Fibroblast of lung (primary cell): ENCODE data around the gene MAP4K4.

Experiments
- CTCF ChIP-seq, 2 donors: IDR thresholded peaks in 1 of 2; conservative IDR thresholded peaks in 1 of 2; 1 replicate in 1 of 2; 2 replicates in 1 of 2; pipeline ENCODE4 v1.5.1; 2011 to 2012; ENCODE audit warnings: low read length in 2 of 2, control low read depth in 1 of 2, inconsistent platforms in 1 of 2, low read depth in 1 of 2, mild to moderate bottlenecking in 1 of 2
- EZH2 ChIP-seq: IDR thresholded peaks from 2 replicates; pipeline ENCODE4 v1.5.1; 2012; ENCODE audit warnings: low read length, control low read depth, mild to moderate bottlenecking; ENCODE audit errors: missing control alignments

- no peak for TF ChIP-seq CTCF (conservative IDR thresholded peaks at IDR 0.05 in 1 of 2, IDR thresholded peaks at IDR 0.05 in 1 of 2; ENCODE audit: low read depth in 1 of 2, low read length in 2 of 2)
- no peak for TF ChIP-seq EZH2
Observed at GRCh38 chr2:101667823-101668222, 29.7 kb upstream of the MAP4K4 start.
